ENCODE results near the gene FOXR1.

FOXR1 gene

GRCh38 chr11:119026970-119027369 lies 55.4 kb downstream of the FOXR1 start:
- DNase-seq (ENCODE audit: low read depth), result no peak

DNA sequence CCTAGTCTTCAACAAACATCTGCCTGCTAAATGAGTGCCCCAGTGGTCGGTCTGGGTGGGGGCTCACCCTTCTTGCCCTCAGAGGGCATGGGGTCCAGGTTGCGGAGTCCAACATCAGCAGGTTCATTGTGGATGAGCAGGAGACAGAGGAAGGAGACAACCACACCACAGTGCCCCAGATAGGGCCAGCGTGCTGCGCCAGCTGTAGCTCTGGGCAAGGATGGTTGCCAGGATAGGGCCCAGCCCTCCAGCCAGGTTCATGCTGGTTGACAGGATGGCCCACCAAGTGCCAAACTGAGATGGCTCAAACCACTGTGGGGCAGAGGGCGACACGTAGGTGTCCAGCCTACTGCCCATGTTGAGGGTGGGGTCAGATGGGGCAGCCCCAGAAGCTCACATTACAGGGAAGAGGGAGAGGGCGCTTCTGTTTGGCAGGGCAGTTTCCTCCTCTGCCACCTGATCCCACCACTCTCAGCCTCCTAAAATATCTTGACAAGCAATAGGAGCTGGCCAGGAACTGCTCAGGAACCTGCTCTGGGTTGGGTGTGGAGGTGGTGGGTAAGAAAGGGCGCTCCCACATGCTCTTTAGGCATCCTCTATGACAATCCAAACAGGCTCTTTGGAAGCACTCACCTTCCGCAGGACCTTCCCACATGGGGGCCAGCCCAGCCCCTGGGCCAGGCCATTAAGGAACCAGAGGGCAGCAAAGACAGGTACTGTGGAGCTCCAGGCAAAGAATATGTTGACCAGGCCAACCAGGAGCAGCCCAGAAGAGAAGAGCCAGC lies 56.2 kb downstream of the FOXR1 start:
- no peak for DNase-seq (ENCODE audit: low read depth)

DNA sequence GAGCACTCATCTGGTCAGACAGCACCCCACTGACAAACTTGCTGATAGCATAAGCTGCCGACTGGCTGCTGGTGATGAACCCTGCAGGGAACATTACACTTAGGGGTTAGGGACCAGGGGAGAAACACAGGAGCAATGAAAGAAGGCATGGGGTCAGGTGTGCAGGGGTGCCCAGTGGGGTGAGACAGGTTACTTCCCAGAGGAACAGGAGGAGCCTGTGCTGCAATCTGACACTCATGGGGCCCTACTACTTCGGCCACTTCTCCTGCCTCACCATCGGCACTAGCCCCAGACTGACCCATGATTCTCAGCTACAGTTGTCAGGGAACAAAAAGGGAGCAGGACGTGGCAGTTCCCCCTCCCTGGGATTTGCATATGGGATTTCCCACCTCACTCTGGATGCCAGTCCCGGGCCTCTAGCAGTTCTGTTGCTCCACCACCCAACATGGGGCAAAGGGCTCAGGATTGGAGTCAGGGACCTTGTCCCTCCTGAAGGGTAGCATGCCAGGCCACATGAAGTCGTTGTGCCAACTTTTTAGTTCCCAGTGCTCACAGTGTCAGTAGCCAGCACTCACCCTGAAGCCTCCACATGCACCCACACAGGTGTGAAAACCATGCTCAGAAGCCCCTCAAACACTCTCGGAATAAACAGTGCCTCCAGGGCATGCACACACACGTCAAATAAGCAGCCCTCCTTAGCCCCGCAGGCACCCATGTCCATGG lies 56.9 kb downstream of the FOXR1 start:
- DNase-seq (ENCODE audit: low read depth), result no peak

GRCh38 chr11:119029069-119029339 lies 57.4 kb downstream of the FOXR1 start:
- no peak for DNase-seq (ENCODE audit: low read depth)

DNA sequence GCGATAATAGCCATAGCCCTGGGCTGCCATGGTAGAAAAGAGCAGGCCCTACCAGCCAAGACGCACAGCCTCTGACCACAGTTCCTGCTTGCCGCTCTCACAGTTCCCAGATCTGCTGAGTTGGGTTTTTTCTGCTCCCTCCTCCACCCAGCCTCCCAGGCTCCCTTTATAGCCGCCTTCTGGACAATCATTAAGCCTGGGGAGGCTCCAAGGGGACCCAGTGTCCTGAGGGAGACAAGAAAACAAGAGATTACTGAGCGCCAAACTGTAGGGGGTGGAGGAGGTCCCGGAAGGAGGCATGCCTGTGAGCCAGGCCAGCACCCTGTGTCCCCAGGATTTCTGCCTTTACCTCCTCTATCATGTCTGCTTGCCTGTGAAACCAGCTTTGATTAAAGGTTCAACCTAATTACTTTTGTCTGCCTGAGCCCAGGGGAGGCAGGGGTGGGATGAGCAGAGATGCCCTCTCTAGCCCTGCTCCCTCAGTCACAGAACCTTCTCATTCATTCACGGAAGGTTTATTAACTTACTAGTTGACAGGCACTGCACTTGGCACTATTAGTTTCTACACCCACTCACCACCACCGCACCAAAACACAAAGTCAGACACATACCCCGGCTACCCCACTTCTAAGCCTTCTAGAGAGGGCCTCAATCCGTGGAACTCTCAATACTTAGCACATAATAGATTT lies 57.9 kb downstream of the FOXR1 start:
- DNase-seq (ENCODE audit: low read depth), result peak; percentile 38

DNA sequence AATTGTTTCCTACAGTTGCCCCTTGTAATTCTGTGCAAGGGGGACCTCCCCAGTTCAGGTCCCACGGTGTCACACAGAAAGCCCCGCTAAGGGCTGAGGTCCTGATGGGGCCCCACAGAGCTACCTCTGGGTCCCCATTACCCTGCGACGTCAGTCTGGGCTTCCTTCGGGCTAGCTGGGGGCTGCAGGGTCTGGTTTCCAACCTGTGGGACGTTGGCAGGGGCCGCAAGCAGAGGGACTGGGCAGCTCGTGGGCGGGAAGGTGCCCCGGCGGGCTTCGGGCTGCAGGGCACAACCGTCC lies 58.4 kb downstream of the FOXR1 start:
- no peak for DNase-seq (ENCODE audit: low read depth)

DNA sequence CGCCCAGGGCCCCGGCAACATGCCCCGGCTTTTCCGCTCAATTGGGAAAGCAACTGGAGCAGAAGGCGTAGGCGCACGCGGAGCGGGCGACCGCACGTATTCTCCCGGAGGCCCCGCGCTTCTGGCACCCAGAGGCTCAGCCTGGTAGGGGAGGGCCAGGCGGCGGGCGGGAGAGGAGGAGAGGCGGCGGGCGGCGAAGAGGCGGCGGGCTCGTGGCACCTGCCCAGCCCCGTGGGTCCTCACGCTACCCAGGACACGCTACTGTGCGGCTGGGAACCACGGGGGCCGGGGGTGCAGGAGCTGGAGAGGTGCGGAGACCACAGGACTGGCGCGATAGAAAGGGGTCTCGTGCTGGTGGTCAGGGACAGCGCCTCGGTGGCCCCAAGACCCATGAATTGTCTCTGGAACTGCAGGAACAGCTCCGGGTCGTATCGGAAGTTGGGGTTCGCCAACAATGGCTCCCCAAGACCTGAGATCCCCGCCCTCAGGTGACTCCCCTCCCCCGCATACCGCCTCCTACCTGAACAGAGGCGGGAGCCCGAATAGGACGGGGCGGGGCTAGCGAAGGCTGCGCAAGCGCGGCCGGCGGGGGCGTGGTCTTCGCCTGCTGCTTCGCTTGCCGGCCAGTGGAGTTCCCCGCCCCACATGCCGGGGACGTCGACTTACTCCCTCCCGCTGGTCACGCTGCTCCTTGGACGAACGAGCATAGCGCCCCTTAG lies 58.9 kb downstream of the FOXR1 start, which contains the start of gene SLC37A4:
Gene SLC37A4 (minus strand): TSS at position 549 of the 719 bp plus-strand sequence.
- peak; percentile 99 for DNase-seq (ENCODE audit: low read depth)
